HepG2 (cell line): ENCODE measurements around the gene RAB5B.

Experiments
- FOXK2 ChIP-seq: fragments of 450-650 bp; IDR thresholded peaks from 2 replicates; pipeline ENCODE4 v1.6.1; 2016
- MAFF ChIP-seq: IDR thresholded peaks from 2 replicates; pipeline ENCODE4 v1.6.1; 2011; ENCODE audit warnings: low read depth, low read length, improper control_type of control experiment
- POLR2A ChIP-seq, 2 experiments: IDR thresholded peaks; 2 replicates each; pipeline ENCODE4 v1.6.1; 2011; ENCODE audit warnings: low read depth in 2 of 2, low read length in 2 of 2, mild to moderate bottlenecking in 1 of 2, moderate library complexity in 1 of 2; ENCODE audit not compliant: insufficient read depth in 1 of 2
- PRPF4 ChIP-seq: fragments of 200-400 bp; formaldehyde crosslinking; IDR thresholded peaks from 2 replicates; pipeline ENCODE4 v1.6.1; 2016; ENCODE audit warnings: low read length, low read depth; ENCODE audit not compliant: poor library complexity, severe bottlenecking
- RELA ChIP-seq: sonication (generic); formaldehyde crosslinking; IDR thresholded peaks from 2 replicates; pipeline ENCODE4 v1.4.0; 2020; ENCODE audit warnings: missing genetic modification reagents
- SATB2 ChIP-seq: sonication (generic); formaldehyde crosslinking; IDR thresholded peaks from 2 replicates; pipeline ENCODE4 v1.5.0; 2020; ENCODE audit warnings: missing genetic modification reagents
- SIN3A ChIP-seq: IDR thresholded peaks from 2 replicates; pipeline ENCODE4 v1.6.1; 2011; ENCODE audit warnings: low read depth, mild to moderate bottlenecking, control low read depth, low read length, borderline replicate concordance
- ZNF704 ChIP-seq: sonication (generic); formaldehyde crosslinking; IDR thresholded peaks from 2 replicates; pipeline ENCODE4 v1.8.1; 2023; ENCODE audit warnings: mild to moderate bottlenecking, inconsistent platforms, moderate library complexity, missing genetic modification reagents, borderline replicate concordance
- TF ChIP-seq, protein P1 (sequence below): sonication (generic); formaldehyde crosslinking; IDR thresholded peaks from 2 replicates; pipeline ENCODE4 v1.4.0; 2020; ENCODE audit warnings: missing genetic modification reagents
- TF ChIP-seq, protein P2 (sequence below): sonication (generic); formaldehyde crosslinking; IDR thresholded peaks from 2 replicates; pipeline ENCODE4 v1.5.0; 2020; ENCODE audit warnings: mild to moderate bottlenecking, missing genetic modification reagents, moderate library complexity
- TF ChIP-seq, protein P3 (sequence below): sonication (generic); formaldehyde crosslinking; IDR thresholded peaks from 2 replicates; pipeline ENCODE4 v1.8.1; 2022; ENCODE audit warnings: low read depth, mild to moderate bottlenecking, missing genetic modification reagents
- TF ChIP-seq, protein P4 (sequence below): fragments of 450-650 bp; IDR thresholded peaks from 2 replicates; pipeline ENCODE4 v1.6.1; 2017; ENCODE audit warnings: mild to moderate bottlenecking
- TF ChIP-seq, protein P5 (sequence below): sonication (generic); formaldehyde crosslinking; IDR thresholded peaks from 2 replicates; pipeline ENCODE4 v1.9.0; 2021; ENCODE audit warnings: missing genetic modification reagents, mild to moderate bottlenecking, borderline replicate concordance

- TF ChIP-seq, protein P1, sequence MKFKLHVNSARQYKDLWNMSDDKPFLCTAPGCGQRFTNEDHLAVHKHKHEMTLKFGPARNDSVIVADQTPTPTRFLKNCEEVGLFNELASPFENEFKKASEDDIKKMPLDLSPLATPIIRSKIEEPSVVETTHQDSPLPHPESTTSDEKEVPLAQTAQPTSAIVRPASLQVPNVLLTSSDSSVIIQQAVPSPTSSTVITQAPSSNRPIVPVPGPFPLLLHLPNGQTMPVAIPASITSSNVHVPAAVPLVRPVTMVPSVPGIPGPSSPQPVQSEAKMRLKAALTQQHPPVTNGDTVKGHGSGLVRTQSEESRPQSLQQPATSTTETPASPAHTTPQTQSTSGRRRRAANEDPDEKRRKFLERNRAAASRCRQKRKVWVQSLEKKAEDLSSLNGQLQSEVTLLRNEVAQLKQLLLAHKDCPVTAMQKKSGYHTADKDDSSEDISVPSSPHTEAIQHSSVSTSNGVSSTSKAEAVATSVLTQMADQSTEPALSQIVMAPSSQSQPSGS (CRISPR knock-in tag) = no peak
- TF ChIP-seq RELA (CRISPR knock-in tag) = no peak
- no peak for TF ChIP-seq SIN3A
- TF ChIP-seq POLR2A (IDR thresholded peaks at IDR 0.05; ENCODE audit: insufficient read depth in 1 of 2, low read depth in 2 of 2, low read length in 2 of 2) = no peak
- TF ChIP-seq, protein P2, sequence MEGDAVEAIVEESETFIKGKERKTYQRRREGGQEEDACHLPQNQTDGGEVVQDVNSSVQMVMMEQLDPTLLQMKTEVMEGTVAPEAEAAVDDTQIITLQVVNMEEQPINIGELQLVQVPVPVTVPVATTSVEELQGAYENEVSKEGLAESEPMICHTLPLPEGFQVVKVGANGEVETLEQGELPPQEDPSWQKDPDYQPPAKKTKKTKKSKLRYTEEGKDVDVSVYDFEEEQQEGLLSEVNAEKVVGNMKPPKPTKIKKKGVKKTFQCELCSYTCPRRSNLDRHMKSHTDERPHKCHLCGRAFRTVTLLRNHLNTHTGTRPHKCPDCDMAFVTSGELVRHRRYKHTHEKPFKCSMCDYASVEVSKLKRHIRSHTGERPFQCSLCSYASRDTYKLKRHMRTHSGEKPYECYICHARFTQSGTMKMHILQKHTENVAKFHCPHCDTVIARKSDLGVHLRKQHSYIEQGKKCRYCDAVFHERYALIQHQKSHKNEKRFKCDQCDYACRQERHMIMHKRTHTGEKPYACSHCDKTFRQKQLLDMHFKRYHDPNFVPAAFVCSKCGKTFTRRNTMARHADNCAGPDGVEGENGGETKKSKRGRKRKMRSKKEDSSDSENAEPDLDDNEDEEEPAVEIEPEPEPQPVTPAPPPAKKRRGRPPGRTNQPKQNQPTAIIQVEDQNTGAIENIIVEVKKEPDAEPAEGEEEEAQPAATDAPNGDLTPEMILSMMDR (CRISPR knock-in tag) = no peak
- TF ChIP-seq, protein P3, sequence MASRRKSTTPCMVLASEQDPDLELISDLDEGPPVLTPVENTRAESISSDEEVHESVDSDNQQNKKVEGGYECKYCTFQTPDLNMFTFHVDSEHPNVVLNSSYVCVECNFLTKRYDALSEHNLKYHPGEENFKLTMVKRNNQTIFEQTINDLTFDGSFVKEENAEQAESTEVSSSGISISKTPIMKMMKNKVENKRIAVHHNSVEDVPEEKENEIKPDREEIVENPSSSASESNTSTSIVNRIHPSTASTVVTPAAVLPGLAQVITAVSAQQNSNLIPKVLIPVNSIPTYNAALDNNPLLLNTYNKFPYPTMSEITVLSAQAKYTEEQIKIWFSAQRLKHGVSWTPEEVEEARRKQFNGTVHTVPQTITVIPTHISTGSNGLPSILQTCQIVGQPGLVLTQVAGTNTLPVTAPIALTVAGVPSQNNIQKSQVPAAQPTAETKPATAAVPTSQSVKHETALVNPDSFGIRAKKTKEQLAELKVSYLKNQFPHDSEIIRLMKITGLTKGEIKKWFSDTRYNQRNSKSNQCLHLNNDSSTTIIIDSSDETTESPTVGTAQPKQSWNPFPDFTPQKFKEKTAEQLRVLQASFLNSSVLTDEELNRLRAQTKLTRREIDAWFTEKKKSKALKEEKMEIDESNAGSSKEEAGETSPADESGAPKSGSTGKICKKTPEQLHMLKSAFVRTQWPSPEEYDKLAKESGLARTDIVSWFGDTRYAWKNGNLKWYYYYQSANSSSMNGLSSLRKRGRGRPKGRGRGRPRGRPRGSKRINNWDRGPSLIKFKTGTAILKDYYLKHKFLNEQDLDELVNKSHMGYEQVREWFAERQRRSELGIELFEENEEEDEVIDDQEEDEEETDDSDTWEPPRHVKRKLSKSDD = no peak
- TF ChIP-seq, protein P4, sequence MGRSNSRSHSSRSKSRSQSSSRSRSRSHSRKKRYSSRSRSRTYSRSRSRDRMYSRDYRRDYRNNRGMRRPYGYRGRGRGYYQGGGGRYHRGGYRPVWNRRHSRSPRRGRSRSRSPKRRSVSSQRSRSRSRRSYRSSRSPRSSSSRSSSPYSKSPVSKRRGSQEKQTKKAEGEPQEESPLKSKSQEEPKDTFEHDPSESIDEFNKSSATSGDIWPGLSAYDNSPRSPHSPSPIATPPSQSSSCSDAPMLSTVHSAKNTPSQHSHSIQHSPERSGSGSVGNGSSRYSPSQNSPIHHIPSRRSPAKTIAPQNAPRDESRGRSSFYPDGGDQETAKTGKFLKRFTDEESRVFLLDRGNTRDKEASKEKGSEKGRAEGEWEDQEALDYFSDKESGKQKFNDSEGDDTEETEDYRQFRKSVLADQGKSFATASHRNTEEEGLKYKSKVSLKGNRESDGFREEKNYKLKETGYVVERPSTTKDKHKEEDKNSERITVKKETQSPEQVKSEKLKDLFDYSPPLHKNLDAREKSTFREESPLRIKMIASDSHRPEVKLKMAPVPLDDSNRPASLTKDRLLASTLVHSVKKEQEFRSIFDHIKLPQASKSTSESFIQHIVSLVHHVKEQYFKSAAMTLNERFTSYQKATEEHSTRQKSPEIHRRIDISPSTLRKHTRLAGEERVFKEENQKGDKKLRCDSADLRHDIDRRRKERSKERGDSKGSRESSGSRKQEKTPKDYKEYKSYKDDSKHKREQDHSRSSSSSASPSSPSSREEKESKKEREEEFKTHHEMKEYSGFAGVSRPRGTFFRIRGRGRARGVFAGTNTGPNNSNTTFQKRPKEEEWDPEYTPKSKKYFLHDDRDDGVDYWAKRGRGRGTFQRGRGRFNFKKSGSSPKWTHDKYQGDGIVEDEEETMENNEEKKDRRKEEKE = no peak
- no peak for TF ChIP-seq PRPF4
- no peak for TF ChIP-seq MAFF
- TF ChIP-seq, protein P5, sequence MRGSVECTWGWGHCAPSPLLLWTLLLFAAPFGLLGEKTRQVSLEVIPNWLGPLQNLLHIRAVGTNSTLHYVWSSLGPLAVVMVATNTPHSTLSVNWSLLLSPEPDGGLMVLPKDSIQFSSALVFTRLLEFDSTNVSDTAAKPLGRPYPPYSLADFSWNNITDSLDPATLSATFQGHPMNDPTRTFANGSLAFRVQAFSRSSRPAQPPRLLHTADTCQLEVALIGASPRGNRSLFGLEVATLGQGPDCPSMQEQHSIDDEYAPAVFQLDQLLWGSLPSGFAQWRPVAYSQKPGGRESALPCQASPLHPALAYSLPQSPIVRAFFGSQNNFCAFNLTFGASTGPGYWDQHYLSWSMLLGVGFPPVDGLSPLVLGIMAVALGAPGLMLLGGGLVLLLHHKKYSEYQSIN (CRISPR knock-in tag) = no peak
- no peak for TF ChIP-seq ZNF704 (CRISPR knock-in tag)
- no peak for TF ChIP-seq FOXK2
- TF ChIP-seq SATB2 (CRISPR knock-in tag) = no peak
Observed at GRCh38 chr12:55932551-55932910, 41.3 kb upstream of the RAB5B start.
